GM06990 (cell line): ENCODE results near the gene ADGRB2.

ENCODE experiments used
- DNase-seq: peaks from one replicate; pipeline ENCODE4 v3.0.0-alpha.2; 2011; ENCODE audit not compliant: insufficient read length; ENCODE audit errors: extremely low read depth
- H3K27me3 ChIP-seq: replicated peaks from 2 replicates; pipeline ENCODE4 v1.6.0; 2011; ENCODE audit warnings: low read length; ENCODE audit not compliant: control insufficient read depth, insufficient read depth
- H3K36me3 ChIP-seq: 2 replicates; pipeline ENCODE4 v1.5.1; 2011; ENCODE audit warnings: low read length; ENCODE audit not compliant: control insufficient read depth, insufficient read depth
- H3K4me3 ChIP-seq: replicated peaks from 2 replicates; pipeline ENCODE4 v1.5.1; 2011; ENCODE audit warnings: low read depth, mild to moderate bottlenecking, control low read depth, low read length
- CTCF ChIP-seq: IDR thresholded peaks from 2 replicates; pipeline ENCODE4 v1.5.1; 2011; ENCODE audit warnings: low read length, control low read depth, mild to moderate bottlenecking, inconsistent platforms; ENCODE audit not compliant: insufficient read depth, poor library complexity, severe bottlenecking

Gene ADGRB2

GRCh38 chr1:31768407-31768907, 4.3 kb upstream of the ADGRB2 start:
- peaks cover 3% of the 10 kb centered on the region for H3K27me3 ChIP-seq
- no peaks in the 10 kb centered on the region for H3K36me3 ChIP-seq
- TF ChIP-seq CTCF = no peak
- H3K4me3 ChIP-seq = no peak overlapping the region
- no peak for DNase-seq

- Histone ChIP-seq H3K27me3 (peaks cover 3% of the 10 kb centered on the region), H3K4me3 (no peak overlapping the region), H3K36me3 (no peaks in the 10 kb centered on the region)
- TF ChIP-seq CTCF = no peak
- DNase-seq = no peak
Measured at GRCh38 chr1:31767225-31767624, 3.1 kb upstream of the ADGRB2 start.

- Histone ChIP-seq H3K36me3 (no peaks in the 10 kb centered on the region), H3K27me3 (peaks cover 3% of the 10 kb centered on the region), H3K4me3 (no peak overlapping the region)
- TF ChIP-seq CTCF = no peak
- no peak for DNase-seq
Measured at GRCh38 chr1:31765516-31765915, 1.4 kb upstream of the ADGRB2 start.

GRCh38 chr1:31765041-31765467, 914 bp upstream of the ADGRB2 start:
- Histone ChIP-seq H3K27me3 (peaks cover 3% of the 10 kb centered on the region), H3K4me3 (no peak overlapping the region), H3K36me3 (no peaks in the 10 kb centered on the region)
- no peak for DNase-seq
- TF ChIP-seq CTCF = no peak

- Histone ChIP-seq H3K36me3 (no peaks in the 10 kb centered on the region), H3K4me3 (peak overlapping the region; percentile 39), H3K27me3 (peaks cover 3% of the 10 kb centered on the region)
- TF ChIP-seq CTCF = no peak
- DNase-seq = no peak
Measured at GRCh38 chr1:31763671-31764311, 349 bp downstream of the ADGRB2 start.
